ENCODE data around the gene KRTAP8-1. TPM values are rescaled to one million over a fixed set of nuclear protein-coding genes. Genes with fewer than 3 reads are reported as not detected.

The KRTAP8-1 gene
- polyA plus RNA-seq, 1 donor from 2014 or later: not detected

Other genes starting within 250 kb of the KRTAP8-1 start
- gene KRTAP22-2, start 222.9 kb downstream of the KRTAP8-1 start, polyA plus RNA-seq: not detected
- gene KRTAP6-3, start 220.8 kb downstream of the KRTAP8-1 start, polyA plus RNA-seq: not detected
- not detected for gene KRTAP6-2, start 214.4 kb downstream of the KRTAP8-1 start, polyA plus RNA-seq
- gene KRTAP22-1, start 212.2 kb downstream of the KRTAP8-1 start, polyA plus RNA-seq: not detected
- not detected for gene KRTAP6-1, start 199.3 kb downstream of the KRTAP8-1 start, polyA plus RNA-seq
- gene KRTAP20-1, start 196.8 kb downstream of the KRTAP8-1 start, polyA plus RNA-seq: not detected
- gene KRTAP20-4, start 192.6 kb downstream of the KRTAP8-1 start, polyA plus RNA-seq: not detected
- gene KRTAP20-2, start 178.1 kb downstream of the KRTAP8-1 start, polyA plus RNA-seq: not detected
- not detected for gene KRTAP20-3, start 170.4 kb downstream of the KRTAP8-1 start, polyA plus RNA-seq
- gene KRTAP21-3, start 94.5 kb downstream of the KRTAP8-1 start, polyA plus RNA-seq: not detected
- gene KRTAP21-2, start 66.0 kb downstream of the KRTAP8-1 start, polyA plus RNA-seq: not detected
- not detected for gene KRTAP21-1, start 57.8 kb downstream of the KRTAP8-1 start, polyA plus RNA-seq
- gene KRTAP7-1, start 16.5 kb upstream of the KRTAP8-1 start, polyA plus RNA-seq: not detected
- gene KRTAP11-1, start 68.3 kb upstream of the KRTAP8-1 start, polyA plus RNA-seq: not detected
- gene KRTAP19-8, start 225.2 kb upstream of the KRTAP8-1 start, polyA plus RNA-seq: not detected